ENCODE results near the gene ENTPD3.

GRCh38 chr3:40366203-40367162 is 20.5 kb upstream of the ENTPD3 start:
- TF ChIP-seq EZH2 (IDR thresholded peaks at IDR 0.05; ENCODE audit: borderline replicate concordance, low read length) (no peak), CTCF (conservative IDR thresholded peaks at IDR 0.05 in 1 of 2, IDR thresholded peaks at IDR 0.05 in 1 of 2; ENCODE audit: extremely low read depth in 1 of 2, insufficient read depth in 1 of 2, low read depth in 1 of 2, low read length in 2 of 2) (no peak)
